SIG-M5 (cell line): ENCODE results near the gene RFX3.

Source experiments
- DNase-seq: peaks from one replicate; lab custom pipeline; 2025; lab: John Stamatoyannopoulos, UW

The RFX3 gene

GRCh38 chr9:3513265-3513818 is 12.5 kb downstream of the RFX3 start:
- no peak for DNase-seq

- DNase-seq: no peak
Measured at GRCh38 chr9:3511551-3511950, 14.2 kb downstream of the RFX3 start.

- no peak for DNase-seq
Measured at GRCh38 chr9:3510796-3511195, 15.0 kb downstream of the RFX3 start.

GRCh38 chr9:3509926-3510325 is 15.9 kb downstream of the RFX3 start:
- no peak for DNase-seq

- DNase-seq: no peak
Measured at GRCh38 chr9:3508521-3509291, 17.1 kb downstream of the RFX3 start.

- no peak for DNase-seq
Measured at GRCh38 chr9:3508078-3508431, 17.7 kb downstream of the RFX3 start.

GRCh38 chr9:3507395-3508077 is 18.3 kb downstream of the RFX3 start:
- no peak for DNase-seq

- DNase-seq: no peak
Measured at GRCh38 chr9:3506164-3506563, 19.6 kb downstream of the RFX3 start.

- DNase-seq: no peak
Measured at GRCh38 chr9:3502560-3503398, 23.0 kb downstream of the RFX3 start.

GRCh38 chr9:3500044-3500443 is 25.8 kb downstream of the RFX3 start:
- DNase-seq: no peak

- DNase-seq: no peak
Measured at GRCh38 chr9:3498691-3499090, 27.1 kb downstream of the RFX3 start.

- no peak for DNase-seq
Measured at GRCh38 chr9:3497857-3498256, 27.9 kb downstream of the RFX3 start.

GRCh38 chr9:3497401-3497800 is 28.4 kb downstream of the RFX3 start:
- no peak for DNase-seq

GRCh38 chr9:3495855-3496254 is 29.9 kb downstream of the RFX3 start:
- no peak for DNase-seq

GRCh38 chr9:3492214-3492613 is 33.6 kb downstream of the RFX3 start:
- no peak for DNase-seq

GRCh38 chr9:3491450-3491849 is 34.4 kb downstream of the RFX3 start:
- DNase-seq: no peak

- DNase-seq: no peak
Measured at GRCh38 chr9:3490957-3491356, 34.8 kb downstream of the RFX3 start.

GRCh38 chr9:3482578-3482977 is 43.2 kb downstream of the RFX3 start:
- no peak for DNase-seq

- DNase-seq: no peak
Measured at GRCh38 chr9:3480353-3480655, 45.5 kb downstream of the RFX3 start.

- DNase-seq: no peak
Measured at GRCh38 chr9:3479514-3480352, 46.1 kb downstream of the RFX3 start.

- no peak for DNase-seq
Measured at GRCh38 chr9:3478549-3478953, 47.2 kb downstream of the RFX3 start.
